Measurements from ENCODE around the gene ZNF232. TPM values are rescaled to one million over a fixed set of nuclear protein-coding genes. Genes with fewer than 3 reads are reported as not detected.
"Not testable (repeated sequence)": the region's sequence is repeated elsewhere in the genome, so short reads cannot be mapped to it uniquely, and the experiment has no call there.

ZNF232 gene
- total RNA-seq, 1 experiment from 2014 or later = 7.5 TPM

GRCh38 chr17:5133311-5133710 is 21.6 kb upstream of the ZNF232 start:
- intact Hi-C loops (cut with micrococcal nuclease; ENCODE audit: unreplicated experiment) = no loop called here
- no peaks in the 10 kb centered on the region for H3K36me3 ChIP-seq (ENCODE audit: control insufficient read depth, insufficient read depth, low read length)
- DNase-seq = no peak
- Mint-ChIP-seq H3K27ac (ENCODE audit: unreplicated experiment) (no peak overlapping the region), H3K27me3 (ENCODE audit: insufficient read depth, unreplicated experiment) (no peaks in the 10 kb centered on the region), H3K9me3 (ENCODE audit: unreplicated experiment) (no peaks in the 10 kb centered on the region), H3K4me1 (ENCODE audit: low read depth, unreplicated experiment) (no peaks in the 10 kb centered on the region), H3K36me3 (ENCODE audit: insufficient read depth, unreplicated experiment) (no peaks in the 10 kb centered on the region), H3K4me3 (ENCODE audit: unreplicated experiment) (no peak overlapping the region)
- CTCF ChIA-PET = no interaction called here
- TF ChIP-seq CTCF (IDR thresholded peaks at IDR 0.05; ENCODE audit: insufficient read depth in 1 of 2, low read depth in 1 of 2, low read length in 1 of 2, severe bottlenecking in 1 of 2, unreplicated experiment in 1 of 2) = no peak
- no peaks in the 10 kb centered on the region for H3K9me3 ChIP-seq
- BruUV-seq (replicated peaks) = no TSS peak
- no peaks in the 10 kb centered on the region for H3K4me1 ChIP-seq
- H3K27me3 ChIP-seq (replicated peaks; ENCODE audit: control insufficient read depth, insufficient read depth, low read length) = no peaks in the 10 kb centered on the region
- no peak overlapping the region for H3K4me3 ChIP-seq (ENCODE audit: low read depth, low read length)
- POLR2A ChIA-PET = no interaction called here

- H3K9me3 Mint-ChIP-seq (ENCODE audit: unreplicated experiment); intact Hi-C loops (cut with micrococcal nuclease; ENCODE audit: unreplicated experiment); H3K27me3 ChIP-seq (replicated peaks; ENCODE audit: control insufficient read depth, insufficient read depth, low read length); H3K9me3 ChIP-seq; H3K4me3 ChIP-seq (ENCODE audit: low read depth, low read length); H3K36me3 Mint-ChIP-seq (ENCODE audit: insufficient read depth, unreplicated experiment); H3K4me1 ChIP-seq; BruUV-seq (replicated peaks); H3K4me3 Mint-ChIP-seq (ENCODE audit: unreplicated experiment); H3K36me3 ChIP-seq (ENCODE audit: control insufficient read depth, insufficient read depth, low read length); POLR2A ChIA-PET; CTCF ChIA-PET; H3K27ac Mint-ChIP-seq (ENCODE audit: unreplicated experiment); H3K4me1 Mint-ChIP-seq (ENCODE audit: low read depth, unreplicated experiment); H3K27me3 Mint-ChIP-seq (ENCODE audit: insufficient read depth, unreplicated experiment): not testable (repeated sequence)
- peak in 1 of 2 experiments; percentile 5 for DNase-seq
Measured at GRCh38 chr17:5132503-5133225, 21.0 kb upstream of the ZNF232 start.

GRCh38 chr17:5131799-5132502 is 20.3 kb upstream of the ZNF232 start:
- CTCF ChIA-PET; H3K4me1 ChIP-seq; POLR2A ChIA-PET; H3K4me1 Mint-ChIP-seq (ENCODE audit: low read depth, unreplicated experiment); H3K9me3 ChIP-seq; H3K27ac Mint-ChIP-seq (ENCODE audit: unreplicated experiment); H3K27me3 ChIP-seq (replicated peaks; ENCODE audit: control insufficient read depth, insufficient read depth, low read length); DNase-seq; H3K27me3 Mint-ChIP-seq (ENCODE audit: insufficient read depth, unreplicated experiment); H3K36me3 Mint-ChIP-seq (ENCODE audit: insufficient read depth, unreplicated experiment); intact Hi-C loops (cut with micrococcal nuclease; ENCODE audit: unreplicated experiment); BruUV-seq (replicated peaks); H3K36me3 ChIP-seq (ENCODE audit: control insufficient read depth, insufficient read depth, low read length); H3K4me3 ChIP-seq (ENCODE audit: low read depth, low read length); H3K9me3 Mint-ChIP-seq (ENCODE audit: unreplicated experiment); H3K4me3 Mint-ChIP-seq (ENCODE audit: unreplicated experiment): not testable (repeated sequence)

- intact Hi-C loops (cut with micrococcal nuclease; ENCODE audit: unreplicated experiment) = no loop called here
- POLR2A ChIA-PET = no interaction called here
- H3K9me3 ChIP-seq = no peaks in the 10 kb centered on the region
Measured at GRCh38 chr17:5131146-5131715, 19.6 kb upstream of the ZNF232 start.

GRCh38 chr17:5130687-5131086 is 19.0 kb upstream of the ZNF232 start:
- CTCF ChIA-PET; BruUV-seq (replicated peaks); H3K4me1 ChIP-seq: not testable (repeated sequence)

More at GRCh38 chr17:5131146-5131715, 19.6 kb upstream of the ZNF232 start:
- DNase-seq = no peak
- no peak for TF ChIP-seq CTCF (IDR thresholded peaks at IDR 0.05; ENCODE audit: insufficient read depth in 1 of 2, low read depth in 1 of 2, low read length in 1 of 2, severe bottlenecking in 1 of 2, unreplicated experiment in 1 of 2)
- Mint-ChIP-seq H3K4me3 (ENCODE audit: unreplicated experiment) (no peak overlapping the region), H3K27me3 (ENCODE audit: insufficient read depth, unreplicated experiment) (no peaks in the 10 kb centered on the region), H3K27ac (ENCODE audit: unreplicated experiment) (no peak overlapping the region), H3K4me1 (ENCODE audit: low read depth, unreplicated experiment) (no peaks in the 10 kb centered on the region), H3K36me3 (ENCODE audit: insufficient read depth, unreplicated experiment) (no peaks in the 10 kb centered on the region), H3K9me3 (ENCODE audit: unreplicated experiment) (no peaks in the 10 kb centered on the region)
- Histone ChIP-seq H3K4me1 (no peaks in the 10 kb centered on the region), H3K36me3 (ENCODE audit: control insufficient read depth, insufficient read depth, low read length) (no peaks in the 10 kb centered on the region), H3K27me3 (replicated peaks; ENCODE audit: control insufficient read depth, insufficient read depth, low read length) (no peaks in the 10 kb centered on the region), H3K4me3 (ENCODE audit: low read depth, low read length) (no peak overlapping the region)
- BruUV-seq (replicated peaks) = no TSS peak
- CTCF ChIA-PET = no interaction called here

More at GRCh38 chr17:5130687-5131086, 19.0 kb upstream of the ZNF232 start:
- intact Hi-C loops (cut with micrococcal nuclease; ENCODE audit: unreplicated experiment); H3K27me3 ChIP-seq (replicated peaks; ENCODE audit: control insufficient read depth, insufficient read depth, low read length); H3K27me3 Mint-ChIP-seq (ENCODE audit: insufficient read depth, unreplicated experiment); H3K9me3 Mint-ChIP-seq (ENCODE audit: unreplicated experiment); H3K27ac Mint-ChIP-seq (ENCODE audit: unreplicated experiment); H3K4me3 ChIP-seq (ENCODE audit: low read depth, low read length); H3K4me3 Mint-ChIP-seq (ENCODE audit: unreplicated experiment); POLR2A ChIA-PET; DNase-seq; H3K9me3 ChIP-seq; H3K4me1 Mint-ChIP-seq (ENCODE audit: low read depth, unreplicated experiment); H3K36me3 Mint-ChIP-seq (ENCODE audit: insufficient read depth, unreplicated experiment); H3K36me3 ChIP-seq (ENCODE audit: control insufficient read depth, insufficient read depth, low read length): not testable (repeated sequence)

Measured in Caco-2 (cell line).